ENCODE measurements around the gene ANKRD11. TPM values are rescaled to one million over a fixed set of nuclear protein-coding genes. Genes with fewer than 3 reads are reported as not detected.
A peak's percentile ranks its signal among the peaks of the same experiment; 100 is the strongest.

The ANKRD11 gene
- total and polyA plus RNA-seq, 12 donors, result 47.7 to 93.6 (median 66.2) TPM

DNA sequence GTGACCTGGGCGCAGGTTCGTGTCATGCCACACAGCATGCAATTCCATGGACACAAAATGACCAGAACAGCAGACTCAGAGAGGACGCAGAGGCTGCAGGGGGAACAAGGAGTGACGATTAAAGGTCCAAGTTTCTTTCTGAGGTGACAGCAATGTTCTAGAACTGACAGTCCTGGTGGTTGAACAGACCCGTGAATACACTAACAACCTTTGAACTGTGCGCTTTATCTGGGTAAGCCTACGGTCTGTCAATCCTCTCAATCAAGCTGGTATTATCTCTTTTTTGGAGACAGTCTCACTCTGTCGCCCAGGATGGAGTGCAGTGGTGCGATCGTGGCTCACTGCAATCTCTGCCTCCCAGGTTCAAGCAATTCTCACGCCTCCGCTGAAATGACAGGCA lies 138.7 kb downstream of the ANKRD11 start:
- intact Hi-C loops (cut with DNase I), result loop anchor here in 1 of 10 donors (10.0 kb wide), 2 partner anchors 53 to 133 kb away; no protein-coding TSS in a partner anchor
- peak overlapping the region in 2 of 10 donors; percentile 49 to 70 for H3K27ac ChIP-seq
- peaks cover 16 to 72% (median 49%) of the 10 kb centered on the region in 9 donors for H3K4me1 ChIP-seq

DNA sequence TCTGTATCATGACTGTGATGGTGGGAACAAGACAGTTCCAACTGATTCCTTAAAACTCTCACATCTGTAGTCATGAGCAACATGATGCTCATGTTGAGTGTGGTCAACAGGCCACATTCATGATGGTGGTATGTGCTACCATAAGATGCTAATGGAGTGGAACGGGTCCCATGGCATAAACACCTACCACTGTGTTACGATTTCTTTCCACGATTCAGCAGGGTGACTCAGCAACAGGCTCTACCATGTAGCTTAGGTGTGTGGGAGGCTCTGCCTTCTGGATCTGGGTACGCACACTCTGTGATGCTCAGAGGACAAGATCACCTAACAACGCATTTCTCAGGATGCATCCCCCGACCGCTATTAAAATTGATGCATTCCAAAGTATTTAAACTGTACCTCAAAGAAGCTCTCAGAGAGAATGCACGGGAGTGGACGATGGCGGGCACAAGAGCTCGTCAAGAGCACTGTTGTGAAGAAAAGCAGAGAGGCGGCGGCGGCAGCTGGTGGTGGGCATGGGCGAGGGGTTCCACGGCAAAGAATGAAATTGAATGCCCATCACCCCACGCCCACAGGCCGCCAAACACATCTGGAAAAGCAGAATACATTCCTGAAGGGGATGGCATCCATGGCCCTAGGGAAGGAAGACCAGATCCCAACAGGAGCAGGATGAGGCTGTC lies 139.5 kb downstream of the ANKRD11 start:
- intact Hi-C loops (cut with DNase I), result loop anchor here in 1 of 10 donors (10.0 kb wide), 2 partner anchors 54 to 134 kb away; no protein-coding TSS in a partner anchor
- ATAC-seq (no peak), DNase-seq (no peak)
- 93 to 94% methylated on average over 18 of the region's 18 CpGs for WGBS, 2 donors
- no peak overlapping the region for H3K27ac ChIP-seq
- H3K4me1 ChIP-seq, result peaks cover 16 to 68% (median 42%) of the 10 kb centered on the region in 9 donors
- peaks cover 0 to 16% (median 0%) of the 10 kb centered on the region in 9 donors for H3K36me3 ChIP-seq
- TF ChIP-seq, protein P1, sequence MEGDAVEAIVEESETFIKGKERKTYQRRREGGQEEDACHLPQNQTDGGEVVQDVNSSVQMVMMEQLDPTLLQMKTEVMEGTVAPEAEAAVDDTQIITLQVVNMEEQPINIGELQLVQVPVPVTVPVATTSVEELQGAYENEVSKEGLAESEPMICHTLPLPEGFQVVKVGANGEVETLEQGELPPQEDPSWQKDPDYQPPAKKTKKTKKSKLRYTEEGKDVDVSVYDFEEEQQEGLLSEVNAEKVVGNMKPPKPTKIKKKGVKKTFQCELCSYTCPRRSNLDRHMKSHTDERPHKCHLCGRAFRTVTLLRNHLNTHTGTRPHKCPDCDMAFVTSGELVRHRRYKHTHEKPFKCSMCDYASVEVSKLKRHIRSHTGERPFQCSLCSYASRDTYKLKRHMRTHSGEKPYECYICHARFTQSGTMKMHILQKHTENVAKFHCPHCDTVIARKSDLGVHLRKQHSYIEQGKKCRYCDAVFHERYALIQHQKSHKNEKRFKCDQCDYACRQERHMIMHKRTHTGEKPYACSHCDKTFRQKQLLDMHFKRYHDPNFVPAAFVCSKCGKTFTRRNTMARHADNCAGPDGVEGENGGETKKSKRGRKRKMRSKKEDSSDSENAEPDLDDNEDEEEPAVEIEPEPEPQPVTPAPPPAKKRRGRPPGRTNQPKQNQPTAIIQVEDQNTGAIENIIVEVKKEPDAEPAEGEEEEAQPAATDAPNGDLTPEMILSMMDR (IDR thresholded peaks at IDR 0.05), result no peak
- H3K27me3 ChIP-seq, result no peaks in the 10 kb centered on the region
- no peak overlapping the region for H3K4me3 ChIP-seq
- no peaks in the 10 kb centered on the region for H3K9me3 ChIP-seq

More for the DNA sequence above, 138.7 kb downstream of the ANKRD11 start:
- 74 to 79% methylated on average over 12 of the region's 12 CpGs for WGBS, 2 donors
- Histone ChIP-seq H3K36me3 (peaks cover 0 to 16% (median 0%) of the 10 kb centered on the region in 9 donors), H3K9me3 (no peaks in the 10 kb centered on the region), H3K4me3 (no peak overlapping the region), H3K27me3 (no peaks in the 10 kb centered on the region)
- TF ChIP-seq, protein P1 (IDR thresholded peaks at IDR 0.05), result no peak
- no peak for DNase-seq
- ATAC-seq, result no peak

DNA sequence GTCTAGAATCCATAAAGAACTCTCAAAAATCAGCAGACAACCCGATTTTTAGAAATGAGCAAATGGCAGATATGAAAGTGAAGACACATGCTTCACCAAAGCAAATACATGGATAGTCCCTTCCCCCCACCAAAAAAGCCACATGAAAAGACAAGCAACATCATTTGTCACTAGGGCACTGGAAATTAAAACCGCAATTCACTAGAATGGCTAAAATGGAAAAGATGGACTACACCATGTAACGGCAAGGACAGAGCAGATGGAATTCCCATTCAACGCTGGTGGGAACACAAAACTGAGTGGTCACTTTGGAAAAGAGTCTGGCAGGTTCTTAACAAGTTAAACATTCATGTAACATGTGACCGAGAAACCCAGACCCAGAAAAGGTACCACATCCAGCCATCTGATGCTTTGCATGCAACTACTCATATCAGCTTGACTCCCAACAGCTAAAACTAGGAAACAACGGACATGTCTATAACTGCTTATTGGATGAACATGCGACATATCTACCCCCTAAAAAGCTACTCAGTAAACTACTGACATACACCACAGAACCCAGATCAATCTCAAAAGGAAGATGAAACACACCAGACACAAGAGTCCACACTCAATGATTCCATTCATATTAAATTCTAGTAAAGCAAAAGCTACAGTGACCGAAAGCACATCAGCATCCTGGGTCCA lies 140.3 kb downstream of the ANKRD11 start:
- ATAC-seq (no peak), DNase-seq (no peak)
- 93% methylated on average over 8 of the region's 8 CpGs for WGBS, 2 donors
- intact Hi-C loops (cut with DNase I), result loop anchor here in 2 of 10 donors (5.0 to 10.0 kb wide), 3 partner anchors 37 to 135 kb away; no protein-coding TSS in a partner anchor
- H3K4me3 ChIP-seq, result no peak overlapping the region
- no peaks in the 10 kb centered on the region for H3K9me3 ChIP-seq
- TF ChIP-seq, protein P1 (IDR thresholded peaks at IDR 0.05), result no peak
- H3K27ac ChIP-seq, result no peak overlapping the region
- H3K4me1 ChIP-seq, result peaks cover 15 to 68% (median 41%) of the 10 kb centered on the region in 9 donors
- no peaks in the 10 kb centered on the region for H3K27me3 ChIP-seq
- peaks cover 0 to 16% (median 0%) of the 10 kb centered on the region in 9 donors for H3K36me3 ChIP-seq

DNA sequence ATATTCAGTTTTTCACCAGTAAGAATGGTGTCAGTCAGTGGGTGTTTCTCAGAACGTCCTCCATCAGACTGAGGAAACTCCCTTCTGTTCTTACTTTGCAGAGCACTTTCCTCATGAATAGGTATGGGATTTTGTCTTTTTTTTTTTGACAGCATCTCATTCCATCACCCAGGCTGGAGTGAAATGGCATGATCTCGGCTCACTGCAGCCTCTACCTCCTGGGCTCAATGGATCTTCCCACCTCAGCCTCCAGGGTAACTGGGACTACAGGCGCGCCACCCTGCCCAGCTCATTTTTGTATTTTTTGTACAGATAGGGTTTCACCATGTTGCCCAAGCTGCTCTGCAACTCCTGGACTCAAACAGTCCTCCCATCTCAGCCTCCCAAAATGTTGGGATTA lies 142.6 kb downstream of the ANKRD11 start:
- H3K4me1 ChIP-seq, result peaks cover 23 to 62% (median 37%) of the 10 kb centered on the region in 9 donors
- H3K27me3 ChIP-seq, result no peaks in the 10 kb centered on the region
- no peak overlapping the region for H3K4me3 ChIP-seq
- H3K9me3 ChIP-seq, result no peaks in the 10 kb centered on the region
- ATAC-seq, result no peak
- no peak for DNase-seq
- intact Hi-C loops (cut with DNase I), result loop anchor here in 1 of 10 donors (5.0 kb wide), 1 partner anchor 39 kb away; no protein-coding TSS in a partner anchor
- H3K36me3 ChIP-seq, result peaks cover 0 to 16% (median 0%) of the 10 kb centered on the region in 9 donors
- WGBS, 2 donors, result 96 to 98% methylated on average over 4 of the region's 4 CpGs
- H3K27ac ChIP-seq, result no peak overlapping the region
- TF ChIP-seq, protein P1 (IDR thresholded peaks at IDR 0.05), result no peak

All from heart right ventricle (tissue), 16 donors.